ENCODE measurements around the gene TES. TPM values are rescaled to one million over a fixed set of nuclear protein-coding genes. Genes with fewer than 3 reads are reported as not detected.

The TES gene
- total and polyA plus RNA-seq, 2 of the 8 experiments (the other 6 are each of a cell fraction or from before 2014, with no cell fraction given): 18.2 to 36.3 TPM

GRCh38 chr7:116213361-116214130 is 3.2 kb downstream of the TES start (continued):
- TF ChIP-seq KDM5A (IDR thresholded peaks at IDR 0.05; ENCODE audit: low read length) (no peak), YY1 (IDR thresholded peaks at IDR 0.05; ENCODE audit: low read depth, low read length) (no peak)
